ENCODE data around the gene ZNF263.

Gene ZNF263

GRCh38 chr16:3321816-3322215, 38.5 kb downstream of the ZNF263 start:
- no peak overlapping the region for H3K4me2 ChIP-seq (ENCODE audit: low read depth, low read length, poor library complexity, severe bottlenecking)
- no peaks in the 10 kb centered on the region for H3F3A ChIP-seq (ENCODE audit: insufficient read depth)
- H3K36me3 ChIP-seq (ENCODE audit: low read length), result peaks cover 17% of the 10 kb centered on the region
- H2AFZ ChIP-seq (ENCODE audit: low read depth, low read length, severe bottlenecking), result no peak overlapping the region
- H3K9me3 ChIP-seq (ENCODE audit: insufficient read depth, low read length), result peaks cover 20% of the 10 kb centered on the region; the same call in 1 of the 2 replicates
- H3K4me3 ChIP-seq (ENCODE audit: insufficient read depth, low read length, poor library complexity, severe bottlenecking), result no peak overlapping the region
- TF ChIP-seq EZH2phosphoT487 (conservative IDR thresholded peaks at IDR 0.05; ENCODE audit: low read length) (no peak), CTCF (IDR thresholded peaks at IDR 0.05; ENCODE audit: insufficient read depth, low read length, poor library complexity, severe bottlenecking) (no peak)
- H3K27me3 ChIP-seq (ENCODE audit: low read length), result no peaks in the 10 kb centered on the region
- H3K9me2 ChIP-seq (replicated peaks; ENCODE audit: insufficient read depth, low read length), result no peaks in the 10 kb centered on the region
- H3K27ac ChIP-seq (ENCODE audit: low read depth, low read length), result no peak overlapping the region
- H4K20me1 ChIP-seq (ENCODE audit: low read depth, low read length), result no peaks in the 10 kb centered on the region
- no peak overlapping the region for H3K9ac ChIP-seq (ENCODE audit: low read length)
- no peaks in the 10 kb centered on the region for H3K79me2 ChIP-seq (ENCODE audit: insufficient read depth, low read length)

- Histone ChIP-seq H3K9ac (ENCODE audit: low read length) (no peak overlapping the region), H3F3A (ENCODE audit: insufficient read depth) (peaks cover 3% of the 10 kb centered on the region; the same call in 1 of the 2 replicates), H3K9me2 (replicated peaks; ENCODE audit: insufficient read depth, low read length) (no peaks in the 10 kb centered on the region), H3K4me3 (ENCODE audit: insufficient read depth, low read length, poor library complexity, severe bottlenecking) (no peak overlapping the region), H3K9me3 (ENCODE audit: insufficient read depth, low read length) (no peaks in the 10 kb centered on the region), H2AFZ (ENCODE audit: low read depth, low read length, severe bottlenecking) (no peak overlapping the region), H3K36me3 (ENCODE audit: low read length) (no peaks in the 10 kb centered on the region), H3K79me2 (ENCODE audit: insufficient read depth, low read length) (no peaks in the 10 kb centered on the region), H3K4me2 (ENCODE audit: low read depth, low read length, poor library complexity, severe bottlenecking) (no peak overlapping the region), H3K27me3 (ENCODE audit: low read length) (no peaks in the 10 kb centered on the region), H4K20me1 (ENCODE audit: low read depth, low read length) (no peaks in the 10 kb centered on the region), H3K27ac (ENCODE audit: low read depth, low read length) (no peak overlapping the region)
- TF ChIP-seq EZH2phosphoT487 (conservative IDR thresholded peaks at IDR 0.05; ENCODE audit: low read length) (no peak), CTCF (IDR thresholded peaks at IDR 0.05; ENCODE audit: insufficient read depth, low read length, poor library complexity, severe bottlenecking) (no peak)
Observed at GRCh38 chr16:3327514-3327913, 44.2 kb downstream of the ZNF263 start.

- no peaks in the 10 kb centered on the region for H3K9me2 ChIP-seq (replicated peaks; ENCODE audit: insufficient read depth, low read length)
- no peaks in the 10 kb centered on the region for H3K9me3 ChIP-seq (ENCODE audit: insufficient read depth, low read length)
- no peak overlapping the region for H3K9ac ChIP-seq (ENCODE audit: low read length)
- no peaks in the 10 kb centered on the region for H3K36me3 ChIP-seq (ENCODE audit: low read length)
- no peak overlapping the region for H3K4me2 ChIP-seq (ENCODE audit: low read depth, low read length, poor library complexity, severe bottlenecking)
- H3F3A ChIP-seq (ENCODE audit: insufficient read depth), result peaks cover 4% of the 10 kb centered on the region; the same call in 1 of the 2 replicates
- H3K79me2 ChIP-seq (ENCODE audit: insufficient read depth, low read length), result no peaks in the 10 kb centered on the region
- no peaks in the 10 kb centered on the region for H3K27me3 ChIP-seq (ENCODE audit: low read length)
- no peaks in the 10 kb centered on the region for H4K20me1 ChIP-seq (ENCODE audit: low read depth, low read length)
- H3K4me3 ChIP-seq (ENCODE audit: insufficient read depth, low read length, poor library complexity, severe bottlenecking), result no peak overlapping the region
- H2AFZ ChIP-seq (ENCODE audit: low read depth, low read length, severe bottlenecking), result no peak overlapping the region
- no peak overlapping the region for H3K27ac ChIP-seq (ENCODE audit: low read depth, low read length)
- TF ChIP-seq CTCF (IDR thresholded peaks at IDR 0.05; ENCODE audit: insufficient read depth, low read length, poor library complexity, severe bottlenecking) (no peak), EZH2phosphoT487 (conservative IDR thresholded peaks at IDR 0.05; ENCODE audit: low read length) (no peak)
Observed at GRCh38 chr16:3328104-3328503, 44.8 kb downstream of the ZNF263 start.
